Astrocyte of the cerebellum (primary cell): Measurements from ENCODE around the gene TAF4.
"Not testable (repeated sequence)": the region's sequence is repeated elsewhere in the genome, so short reads cannot be mapped to it uniquely, and the experiment has no call there.

Experiments used
- DNase-seq: peaks from one replicate; pipeline ENCODE4 v3.0.0-alpha.2; 2011; ENCODE audit warnings: low read depth
- H3K4me3 ChIP-seq: 2 replicates; pipeline ENCODE4 v1.5.1; 2011; ENCODE audit warnings: mild to moderate bottlenecking, low read depth, low read length, moderate library complexity
- in situ Hi-C: cut with HindIII; loops from 2 replicates; pipeline ENCODE4 v1.10.0; 2017; ENCODE audit warnings: low sequenced_read_pairs
- TF ChIP-seq, protein P1 (sequence below): IDR thresholded peaks from 2 replicates; pipeline ENCODE4 v1.5.1; 2012; ENCODE audit warnings: low read length, low read depth, moderate library complexity, mild to moderate bottlenecking; ENCODE audit errors: missing control alignments

TAF4 gene

GRCh38 chr20:61951695-61952533, 113.8 kb downstream of the TAF4 start:
- H3K4me3 ChIP-seq, result no peak overlapping the region
- TF ChIP-seq, protein P1, sequence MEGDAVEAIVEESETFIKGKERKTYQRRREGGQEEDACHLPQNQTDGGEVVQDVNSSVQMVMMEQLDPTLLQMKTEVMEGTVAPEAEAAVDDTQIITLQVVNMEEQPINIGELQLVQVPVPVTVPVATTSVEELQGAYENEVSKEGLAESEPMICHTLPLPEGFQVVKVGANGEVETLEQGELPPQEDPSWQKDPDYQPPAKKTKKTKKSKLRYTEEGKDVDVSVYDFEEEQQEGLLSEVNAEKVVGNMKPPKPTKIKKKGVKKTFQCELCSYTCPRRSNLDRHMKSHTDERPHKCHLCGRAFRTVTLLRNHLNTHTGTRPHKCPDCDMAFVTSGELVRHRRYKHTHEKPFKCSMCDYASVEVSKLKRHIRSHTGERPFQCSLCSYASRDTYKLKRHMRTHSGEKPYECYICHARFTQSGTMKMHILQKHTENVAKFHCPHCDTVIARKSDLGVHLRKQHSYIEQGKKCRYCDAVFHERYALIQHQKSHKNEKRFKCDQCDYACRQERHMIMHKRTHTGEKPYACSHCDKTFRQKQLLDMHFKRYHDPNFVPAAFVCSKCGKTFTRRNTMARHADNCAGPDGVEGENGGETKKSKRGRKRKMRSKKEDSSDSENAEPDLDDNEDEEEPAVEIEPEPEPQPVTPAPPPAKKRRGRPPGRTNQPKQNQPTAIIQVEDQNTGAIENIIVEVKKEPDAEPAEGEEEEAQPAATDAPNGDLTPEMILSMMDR, result no peak
- in situ Hi-C loops, result no loop called here
- DNase-seq, result no peak

- TF ChIP-seq, protein P1, result no peak
- H3K4me3 ChIP-seq, result no peak overlapping the region
- no peak for DNase-seq
- in situ Hi-C loops, result no loop called here
Measured at GRCh38 chr20:61950641-61951071, 115.0 kb downstream of the TAF4 start.

GRCh38 chr20:61949714-61950640, 115.7 kb downstream of the TAF4 start:
- TF ChIP-seq, protein P1, result no peak
- DNase-seq, result no peak
- H3K4me3 ChIP-seq, result no peak overlapping the region
- in situ Hi-C loops, result no loop called here

GRCh38 chr20:61949363-61949713, 116.3 kb downstream of the TAF4 start:
- H3K4me3 ChIP-seq, result no peak overlapping the region
- in situ Hi-C loops, result no loop called here
- no peak for DNase-seq
- TF ChIP-seq, protein P1, result no peak

- H3K4me3 ChIP-seq, result no peak overlapping the region
- in situ Hi-C loops, result no loop called here
- DNase-seq, result no peak
- TF ChIP-seq, protein P1, result no peak
Measured at GRCh38 chr20:61948586-61949362, 116.9 kb downstream of the TAF4 start.

DNA sequence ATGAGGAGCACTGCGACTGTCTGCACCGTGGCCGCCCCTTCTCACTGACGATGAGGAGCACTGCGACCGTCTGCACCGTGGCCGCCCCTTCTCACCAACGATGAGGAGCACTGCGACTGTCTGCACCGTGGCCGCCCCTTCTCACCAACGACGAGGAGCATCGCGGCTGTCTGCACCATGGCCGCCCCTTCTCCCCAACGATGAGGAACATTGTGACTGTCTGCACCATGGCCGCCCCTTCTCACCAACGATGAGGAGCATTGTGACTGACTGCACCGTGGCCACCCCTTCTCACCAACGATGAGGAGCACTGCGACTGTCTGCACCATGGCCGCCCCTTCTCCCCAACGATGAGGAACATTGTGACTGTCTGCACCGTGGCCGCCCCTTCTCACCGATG, 117.6 kb downstream of the TAF4 start:
- DNase-seq, in situ Hi-C loops, H3K4me3 ChIP-seq: not testable (repeated sequence)

DNA sequence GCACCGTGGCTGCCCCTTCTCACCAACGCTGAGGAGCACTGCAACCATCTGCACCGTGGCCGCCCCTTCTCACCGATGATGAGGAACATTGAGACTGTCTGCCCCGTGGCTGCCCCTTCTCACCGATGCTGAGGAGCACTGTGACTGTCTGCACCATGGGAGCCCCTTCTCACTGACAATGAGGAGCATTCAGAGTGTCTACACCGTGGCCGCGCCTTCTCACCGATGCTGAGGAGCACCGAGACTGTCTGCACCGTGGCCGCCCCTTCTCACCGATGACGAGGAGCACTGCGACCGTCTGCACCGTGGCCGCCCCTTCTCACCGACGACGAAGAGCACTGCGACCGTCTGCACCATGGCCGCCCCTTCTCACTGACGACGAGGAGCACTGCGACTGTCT, 120.2 kb downstream of the TAF4 start:
- DNase-seq, H3K4me3 ChIP-seq, in situ Hi-C loops: not testable (repeated sequence)

GRCh38 chr20:61944967-61945366, 120.7 kb downstream of the TAF4 start:
- H3K4me3 ChIP-seq, in situ Hi-C loops, DNase-seq: not testable (repeated sequence)
